HepG2 (cell line): Measurements from ENCODE around the gene PRR36. TPM values are rescaled to one million over a fixed set of nuclear protein-coding genes. Genes with fewer than 3 reads are reported as not detected.

Experiments used
- ARID4A ChIP-seq: sonication (generic); formaldehyde crosslinking; IDR thresholded peaks from 2 replicates; pipeline ENCODE4 v1.5.0; 2020; ENCODE audit warnings: mild to moderate bottlenecking, missing genetic modification reagents, borderline replicate concordance
- ARNTL ChIP-seq: sonication (generic); formaldehyde crosslinking; IDR thresholded peaks from 2 replicates; pipeline ENCODE4 v1.4.0; 2020; ENCODE audit warnings: mild to moderate bottlenecking, missing genetic modification reagents
- MAFK ChIP-seq, 2 experiments: IDR thresholded peaks in 1 of 2; conservative IDR thresholded peaks in 1 of 2; 2 replicates each; pipeline ENCODE4 v1.6.1; 2011; ENCODE audit warnings: improper control_type of control experiment in 2 of 2, low read length in 2 of 2
- NONO ChIP-seq, 2 experiments: fragments of 450-650 bp in 1 of 2; sonication (generic) in 1 of 2; formaldehyde crosslinking in 1 of 2; IDR thresholded peaks in 1 of 2; conservative IDR thresholded peaks in 1 of 2; 2 replicates each; pipeline versions ENCODE4 v1.6.1 to v1.8.0; 2017 to 2022; ENCODE audit warnings: mild to moderate bottlenecking in 1 of 2, missing genetic modification reagents in 1 of 2, moderate library complexity in 1 of 2
- PAXIP1 ChIP-seq: sonication (generic); formaldehyde crosslinking; conservative IDR thresholded peaks from 2 replicates; pipeline ENCODE4 v1.4.0; 2020; ENCODE audit warnings: mild to moderate bottlenecking, missing genetic modification reagents, moderate library complexity
- RBFOX2 ChIP-seq: fragments of 200-400 bp; formaldehyde crosslinking; IDR thresholded peaks from 2 replicates; pipeline ENCODE4 v1.6.1; 2017; ENCODE audit warnings: low read depth, mild to moderate bottlenecking, low read length
- RXRB ChIP-seq: IDR thresholded peaks from 2 replicates; pipeline ENCODE4 v1.6.1; 2016; ENCODE audit warnings: borderline replicate concordance, missing genetic modification reagents, missing compliant biosample characterization
- SIN3A ChIP-seq: IDR thresholded peaks from 2 replicates; pipeline ENCODE4 v1.6.1; 2011; ENCODE audit warnings: low read depth, mild to moderate bottlenecking, control low read depth, low read length, borderline replicate concordance
- SMAD3 ChIP-seq: sonication (generic); formaldehyde crosslinking; IDR thresholded peaks from 2 replicates; pipeline ENCODE4 v1.4.0; 2020; ENCODE audit warnings: missing genetic modification reagents
- ZBTB7B ChIP-seq: sonication (generic); formaldehyde crosslinking; IDR thresholded peaks from 2 replicates; pipeline ENCODE4 v1.4.0; 2020; ENCODE audit warnings: missing genetic modification reagents
- ZNF20 ChIP-seq: sonication (generic); formaldehyde crosslinking; IDR thresholded peaks from 2 replicates; pipeline ENCODE4 v1.4.0; 2020; ENCODE audit warnings: mild to moderate bottlenecking, moderate library complexity, missing genetic modification reagents
- ZNF281 ChIP-seq: sonication (generic); formaldehyde crosslinking; IDR thresholded peaks from 2 replicates; pipeline ENCODE4 v1.4.0; 2020; ENCODE audit warnings: missing genetic modification reagents, borderline replicate concordance
- ZNF441 ChIP-seq: sonication (generic); formaldehyde crosslinking; IDR thresholded peaks from 2 replicates; pipeline ENCODE4 v1.7.0; 2021; ENCODE audit warnings: missing genetic modification reagents, borderline replicate concordance
- ZNF546 ChIP-seq: sonication (generic); formaldehyde crosslinking; conservative IDR thresholded peaks from 2 replicates; pipeline ENCODE4 v1.8.1; 2023; ENCODE audit warnings: mild to moderate bottlenecking, missing genetic modification reagents
- ZNF761 ChIP-seq: sonication (generic); formaldehyde crosslinking; conservative IDR thresholded peaks from 2 replicates; pipeline ENCODE4 v1.4.0; 2020; ENCODE audit warnings: mild to moderate bottlenecking, missing genetic modification reagents
- ZSCAN20 ChIP-seq: sonication (generic); formaldehyde crosslinking; IDR thresholded peaks from 2 replicates; pipeline ENCODE4 v1.4.0; 2020; ENCODE audit warnings: missing genetic modification reagents, mild to moderate bottlenecking, borderline replicate concordance
- polyA plus RNA-seq, 8 experiments: library from polyadenylated mRNA; depleted of rRNA in 3 of 8; stranded (reverse) in 7 of 8; unstranded in 1 of 8; fragments of >200 nt; fragmentation: Illumina TruSeq in 4 of 8; extraction: Trizol in 4 of 8; gene quantifications; 2 replicates each; pipeline versions ENCODE4 v1.2.1 to v1.2.3, GENCODE V29; 2011 to 2016; ENCODE audit warnings: low read depth in 4 of 8, missing spikeins in 1 of 8, mixed read lengths in 1 of 8; ENCODE audit not compliant: insufficient read depth in 1 of 8
- total RNA-seq, 5 experiments: library from RNA; depleted of rRNA; stranded (reverse); fragments of >200 nt; fragmentation: Illumina TruSeq; extraction: Trizol; gene quantifications; 2 replicates each; pipeline ENCODE4 v1.2.3, GENCODE V29; 2016; ENCODE audit warnings: low read depth in 1 of 5

The PRR36 gene
- total and polyA plus RNA-seq, 2 of the 13 experiments (the other 11 are each of a cell fraction or from before 2014, with no cell fraction given), result 0.07 to 0.17 TPM

GRCh38 chr19:7919610-7920518 lies 45.7 kb upstream of the PRR36 start, which contains the start of gene SNAPC2 (continued):
- TF ChIP-seq ARID4A (CRISPR knock-in tag) (peak; percentile 82; the same call in 1 of the 2 replicates), ZNF281 (CRISPR knock-in tag) (no peak; the same call in 1 of the 2 replicates), ZSCAN20 (CRISPR knock-in tag) (peak; percentile 78; the same call in 1 of the 2 replicates), SMAD3 (CRISPR knock-in tag) (peak; percentile 78; the same call in 1 of the 2 replicates), PAXIP1 (CRISPR knock-in tag) (peak; percentile 72), RXRB (peak; percentile 23; the same call in 1 of the 2 replicates), SIN3A (peak; percentile 38; the same call in 1 of the 2 replicates), ARNTL (CRISPR knock-in tag) (peak; percentile 75), ZNF20 (no peak), NONO (IDR thresholded peaks at IDR 0.05) (no peak), NONO (CRISPR knock-in tag; conservative IDR thresholded peaks at IDR 0.05) (peak; percentile 88), ZBTB7B (CRISPR knock-in tag) (peak; percentile 95), ZNF441 (CRISPR knock-in tag) (peak; percentile 55; the same call in 1 of the 2 replicates), ZNF761 (CRISPR knock-in tag) (0 out of 2 replicates have a peak, but pooled peaks have one; percentile 70), RBFOX2 (peak; percentile 92), MAFK (conservative IDR thresholded peaks at IDR 0.05 in 1 of 2, IDR thresholded peaks at IDR 0.05 in 1 of 2; ENCODE audit: low read length in 2 of 2) (no peak), ZNF546 (CRISPR knock-in tag) (no peak; the same call in 1 of the 2 replicates)
